ENCODE data around the gene LBP.

- TF ChIP-seq POLR2A (IDR thresholded peaks at IDR 0.05; ENCODE audit: low read depth, low read length) (no peak), POLR2AphosphoS5 (IDR thresholded peaks at IDR 0.05; ENCODE audit: low read depth, low read length) (no peak), TAF1 (IDR thresholded peaks at IDR 0.05; ENCODE audit: low read depth, low read length) (no peak), SPI1 (IDR thresholded peaks at IDR 0.05; ENCODE audit: low read depth, low read length) (no peak), PAX5 (IDR thresholded peaks at IDR 0.05; ENCODE audit: insufficient read depth, low read length, severe bottlenecking) (no peak), POU2F2 (IDR thresholded peaks at IDR 0.05; ENCODE audit: low read depth, low read length) (no peak)
Observed at GRCh38 chr20:38358556-38358955, 12.3 kb downstream of the LBP start.

All from GM12891 (cell line).